Lower lobe of right lung (tissue), 2 donors: ENCODE data around the gene SEZ6L. TPM values are rescaled to one million over a fixed set of nuclear protein-coding genes. Genes with fewer than 3 reads are reported as not detected.

Source experiments
- ATAC-seq, 2 donors: fragments of 200-7000 bp; cut with Tn5 transposase; one replicate each; pipeline ENCODE4 v1.9.1; 2020 to 2022; ENCODE audit warnings: mild to moderate bottlenecking in 2 of 2, moderate library complexity in 2 of 2
- DNase-seq: peaks from one replicate; pipeline ENCODE4 v3.0.0-alpha.2; 2020
- H3K27ac ChIP-seq: fragments of 200-600 bp; one replicate; pipeline ENCODE4 v1.8.0; 2022
- H3K27me3 ChIP-seq: fragments of 200-600 bp; one replicate; pipeline ENCODE4 v1.8.0; 2022; ENCODE audit warnings: low read depth
- H3K36me3 ChIP-seq: fragments of 200-600 bp; one replicate; pipeline ENCODE4 v1.8.0; 2022; ENCODE audit warnings: mild to moderate bottlenecking
- H3K4me1 ChIP-seq: fragments of 200-600 bp; one replicate; pipeline ENCODE4 v1.8.0; 2022
- H3K4me3 ChIP-seq: fragments of 200-600 bp; one replicate; pipeline ENCODE4 v1.8.0; 2022; ENCODE audit warnings: mild to moderate bottlenecking
- H3K9me3 ChIP-seq: fragments of 200-600 bp; one replicate; pipeline ENCODE4 v1.8.0; 2022
- intact Hi-C: fragments of 100-400 bp; cut with DNase I; formaldehyde crosslinking; loops from one replicate; pipeline ENCODE4 v1.11.0; 2022
- total RNA-seq: library from RNA; stranded (reverse); fragmentation: NEBNext Ultra II Directional; extraction: Animal tissue kit (Norgen Biotek cat#: 25700); gene quantifications from one replicate; pipeline ENCODE4 v1.2.1, GENCODE V29; 2021
- TF ChIP-seq, protein P1 (sequence below): fragments of 200-600 bp; IDR thresholded peaks from one replicate; pipeline ENCODE4 v1.8.0; 2022; ENCODE audit warnings: antibody characterized with exemption, mild to moderate bottlenecking
- donor health status: DM: no; HTN: yes; CAD: no; lungs with severe emphysema.

The SEZ6L gene
- total RNA-seq, 1 donor from 2014 or later: 0.24 TPM

DNA sequence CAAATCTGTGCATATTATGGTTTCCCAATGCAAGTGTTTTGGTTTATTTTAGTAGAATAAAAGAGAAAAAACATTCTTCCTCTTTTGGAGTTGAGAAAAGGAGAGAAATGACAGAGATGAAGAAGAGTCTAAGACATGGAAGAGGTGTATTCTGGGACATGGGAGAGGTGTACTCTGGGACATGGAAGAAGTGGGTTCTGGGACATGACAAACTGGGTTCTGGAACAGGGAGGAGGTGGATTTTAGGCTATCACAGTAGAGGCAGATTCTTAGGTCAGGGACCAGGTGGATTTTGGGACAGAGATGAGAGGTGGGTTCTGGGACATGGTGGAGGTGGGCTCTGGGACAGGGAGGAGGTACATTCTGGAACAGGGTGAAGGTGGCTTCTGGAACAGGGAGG lies 257.7 kb downstream of the SEZ6L start:
- no peaks in the 10 kb centered on the region for H3K27me3 ChIP-seq
- no peak overlapping the region for H3K27ac ChIP-seq
- H3K4me3 ChIP-seq: no peak overlapping the region
- intact Hi-C loops: no loop called here
- TF ChIP-seq, protein P1, sequence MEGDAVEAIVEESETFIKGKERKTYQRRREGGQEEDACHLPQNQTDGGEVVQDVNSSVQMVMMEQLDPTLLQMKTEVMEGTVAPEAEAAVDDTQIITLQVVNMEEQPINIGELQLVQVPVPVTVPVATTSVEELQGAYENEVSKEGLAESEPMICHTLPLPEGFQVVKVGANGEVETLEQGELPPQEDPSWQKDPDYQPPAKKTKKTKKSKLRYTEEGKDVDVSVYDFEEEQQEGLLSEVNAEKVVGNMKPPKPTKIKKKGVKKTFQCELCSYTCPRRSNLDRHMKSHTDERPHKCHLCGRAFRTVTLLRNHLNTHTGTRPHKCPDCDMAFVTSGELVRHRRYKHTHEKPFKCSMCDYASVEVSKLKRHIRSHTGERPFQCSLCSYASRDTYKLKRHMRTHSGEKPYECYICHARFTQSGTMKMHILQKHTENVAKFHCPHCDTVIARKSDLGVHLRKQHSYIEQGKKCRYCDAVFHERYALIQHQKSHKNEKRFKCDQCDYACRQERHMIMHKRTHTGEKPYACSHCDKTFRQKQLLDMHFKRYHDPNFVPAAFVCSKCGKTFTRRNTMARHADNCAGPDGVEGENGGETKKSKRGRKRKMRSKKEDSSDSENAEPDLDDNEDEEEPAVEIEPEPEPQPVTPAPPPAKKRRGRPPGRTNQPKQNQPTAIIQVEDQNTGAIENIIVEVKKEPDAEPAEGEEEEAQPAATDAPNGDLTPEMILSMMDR: no peak
- H3K36me3 ChIP-seq: no peaks in the 10 kb centered on the region
- ATAC-seq (no peak), DNase-seq (no peak)
- H3K4me1 ChIP-seq: peaks cover 3% of the 10 kb centered on the region
- H3K9me3 ChIP-seq: peaks cover 8% of the 10 kb centered on the region

- H3K36me3 ChIP-seq: no peaks in the 10 kb centered on the region
- no peaks in the 10 kb centered on the region for H3K27me3 ChIP-seq
- intact Hi-C loops: no loop called here
- no peaks in the 10 kb centered on the region for H3K9me3 ChIP-seq
- TF ChIP-seq, protein P1: no peak
- ATAC-seq (peak; percentile 91 to 92), DNase-seq (peak; percentile 76)
- peak within 1 kb of the TSS; percentile 57 for H3K4me3 ChIP-seq
- H3K4me1 ChIP-seq: peaks cover 3% of the 10 kb centered on the region
- peak within 1 kb of the TSS; percentile 78 for H3K27ac ChIP-seq
These were observed 259.5 kb downstream of the SEZ6L start, which contains the start of gene ASPHD2 for GRCh38 chr22:26428515-26429457. TSS of gene ASPHD2 (plus strand) at chr22:26429260. CDS start at chr22:26433616, 4,356 bp downstream.

DNA sequence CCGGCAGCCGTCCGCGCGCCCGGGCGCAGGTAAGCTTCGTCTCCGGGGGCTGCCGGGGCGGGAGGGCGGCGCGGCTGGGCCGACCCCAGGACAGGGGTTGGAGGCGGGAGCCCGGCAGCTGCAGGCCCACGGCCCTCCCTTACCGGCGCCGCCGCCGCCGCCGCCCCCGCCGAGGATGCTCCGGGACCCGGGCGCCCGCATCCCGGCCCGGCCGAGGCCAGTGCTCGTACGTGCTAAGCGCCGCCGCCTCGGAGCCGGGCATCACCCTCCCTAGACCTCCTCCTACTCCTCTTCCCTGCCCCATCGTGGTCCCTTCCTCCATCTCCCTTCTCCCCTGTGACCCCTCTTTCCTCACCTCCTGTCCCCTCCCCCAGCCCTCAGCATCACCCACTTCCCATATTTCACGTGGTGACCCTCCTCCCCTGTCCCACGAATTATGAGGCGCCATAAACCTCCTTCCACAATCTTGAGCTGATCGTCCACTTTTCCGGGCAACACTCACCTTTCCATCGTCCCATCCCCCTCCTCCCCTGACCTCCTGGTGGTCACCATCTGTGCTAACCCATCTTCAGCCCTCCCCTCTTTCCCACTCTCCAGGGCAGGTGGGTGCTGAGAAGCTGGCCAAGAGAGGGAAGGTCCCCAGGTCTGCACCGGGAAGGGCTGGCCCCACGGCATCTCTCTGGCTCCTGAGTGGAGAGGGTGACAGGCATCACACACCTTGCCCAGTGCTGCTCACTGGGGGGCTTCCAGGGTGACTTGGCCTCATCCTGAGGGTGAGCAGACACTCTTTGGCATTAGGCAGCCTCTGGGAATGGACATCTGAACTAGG lies 260.4 kb downstream of the SEZ6L start:
- H3K4me1 ChIP-seq: peaks cover 3% of the 10 kb centered on the region
- peak overlapping the region; percentile 47 for H3K4me3 ChIP-seq
- ATAC-seq (peak in 1 of 2 donors; percentile 9), DNase-seq (no peak)
- no peak overlapping the region for H3K27ac ChIP-seq
- no peaks in the 10 kb centered on the region for H3K27me3 ChIP-seq
- TF ChIP-seq, protein P1: no peak
- no peaks in the 10 kb centered on the region for H3K9me3 ChIP-seq
- no peaks in the 10 kb centered on the region for H3K36me3 ChIP-seq
- intact Hi-C loops: no loop called here

DNA sequence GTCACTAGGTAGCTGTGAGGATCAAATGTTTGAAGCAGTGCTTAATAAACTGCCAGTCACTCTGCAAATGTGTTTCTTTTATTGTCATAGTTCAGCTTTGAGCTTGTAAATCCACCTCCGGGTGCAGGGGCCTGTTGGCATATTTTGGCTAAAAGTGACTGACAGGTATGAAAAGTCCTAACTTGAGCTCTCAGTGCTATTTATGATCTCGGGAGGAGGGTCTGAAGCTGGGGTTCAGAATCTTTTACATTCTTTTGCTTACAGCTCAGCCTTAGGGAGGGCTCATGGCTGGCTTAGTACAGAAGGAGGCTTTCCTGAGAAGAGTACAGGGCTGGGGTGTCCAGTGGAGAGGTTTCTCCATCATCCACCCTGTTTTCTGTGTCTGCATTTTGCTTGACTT lies 261.3 kb downstream of the SEZ6L start:
- H3K4me3 ChIP-seq: no peak overlapping the region
- H3K27ac ChIP-seq: no peak overlapping the region
- TF ChIP-seq, protein P1: no peak
- DNase-seq (no peak), ATAC-seq (no peak)
- no peaks in the 10 kb centered on the region for H3K27me3 ChIP-seq
- intact Hi-C loops: no loop called here
- H3K4me1 ChIP-seq: peaks cover 3% of the 10 kb centered on the region
- H3K36me3 ChIP-seq: no peaks in the 10 kb centered on the region
- no peaks in the 10 kb centered on the region for H3K9me3 ChIP-seq

DNA sequence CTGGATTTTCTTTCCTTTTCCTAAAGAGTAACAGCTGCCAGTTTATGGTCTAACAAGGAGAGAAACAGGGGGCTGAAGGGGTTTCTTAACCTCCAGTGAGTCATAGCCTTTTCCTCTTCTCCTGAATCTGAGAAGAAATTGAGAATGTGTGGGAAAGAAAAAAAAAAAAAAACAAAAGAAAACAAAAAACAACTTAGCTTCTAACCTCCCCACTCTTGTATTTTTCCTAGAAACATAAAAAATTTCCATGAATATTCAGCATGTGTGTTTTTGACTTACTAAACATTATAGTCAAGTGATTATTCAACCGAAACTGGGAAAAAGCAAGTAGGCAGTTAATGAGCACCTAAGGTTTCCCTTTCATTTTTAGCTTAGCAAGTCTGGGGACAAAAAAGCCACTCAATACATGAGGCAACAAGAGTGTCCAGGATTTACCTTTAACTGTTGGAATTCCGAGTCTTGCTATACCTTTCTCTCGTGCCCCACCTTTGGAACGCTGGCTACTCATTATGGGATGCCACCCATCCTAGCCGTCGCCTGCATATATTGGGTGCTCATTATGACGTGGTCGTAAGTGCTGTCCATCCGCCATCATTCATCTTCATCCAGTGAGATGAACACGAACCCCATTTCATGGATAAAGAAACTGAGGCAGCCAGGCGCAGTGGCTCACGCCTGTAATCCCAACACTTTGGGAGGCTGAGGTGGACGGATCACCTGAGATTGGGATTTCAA lies 262.2 kb downstream of the SEZ6L start:
- Histone ChIP-seq H3K4me3 (no peak overlapping the region), H3K36me3 (no peaks in the 10 kb centered on the region), H3K9me3 (no peaks in the 10 kb centered on the region), H3K27ac (no peak overlapping the region), H3K4me1 (peaks cover 3% of the 10 kb centered on the region), H3K27me3 (no peaks in the 10 kb centered on the region)
- TF ChIP-seq, protein P1: no peak
- no peak for DNase-seq
- intact Hi-C loops: no loop called here
- no peak for ATAC-seq
